H1 (cell line): ENCODE measurements around the gene ZNF232.

ENCODE experiments used
- CEBPB ChIP-seq: IDR thresholded peaks from 2 replicates; pipeline ENCODE4 v1.6.1; 2012; ENCODE audit warnings: low read depth, low read length
- CTCF ChIP-seq, 3 experiments: IDR thresholded peaks; 1 replicate in 2 of 3; 2 replicates in 1 of 3; pipeline versions ENCODE4 v1.5.1 to v1.6.1; 2011; ENCODE audit warnings: low read length in 3 of 3, mild to moderate bottlenecking in 3 of 3, inconsistent platforms in 2 of 3, low read depth in 1 of 3, moderate library complexity in 1 of 3; ENCODE audit not compliant: insufficient read depth in 1 of 3; ENCODE audit errors: control extremely low read depth in 1 of 3
- EZH2 ChIP-seq: fragments of 200-600 bp; sonication (generic); IDR thresholded peaks from 2 replicates; pipeline ENCODE4 v1.7.1; 2012; ENCODE audit warnings: low read depth, mild to moderate bottlenecking, moderate library complexity, low read length, inconsistent platforms; ENCODE audit not compliant: severe bottlenecking
- JUN ChIP-seq: IDR thresholded peaks from 2 replicates; pipeline ENCODE4 v1.6.1; 2011; ENCODE audit warnings: low read depth, mild to moderate bottlenecking, improper control_type of control experiment, low read length
- JUND ChIP-seq: IDR thresholded peaks from 2 replicates; pipeline ENCODE4 v1.6.1; 2011; ENCODE audit warnings: mild to moderate bottlenecking, improper control_type of control experiment, low read length
- MAFK ChIP-seq: IDR thresholded peaks from 2 replicates; pipeline ENCODE4 v1.6.1; 2012; ENCODE audit warnings: low read depth, mild to moderate bottlenecking, improper control_type of control experiment, low read length
- PHF8 ChIP-seq: fragments of 200-600 bp; sonication (generic); conservative IDR thresholded peaks from 2 replicates; pipeline ENCODE4 v1.7.1; 2012; ENCODE audit warnings: low read depth, mild to moderate bottlenecking, inconsistent platforms, low read length, moderate library complexity
- POLR2A ChIP-seq, 2 experiments: IDR thresholded peaks; 1 replicate in 1 of 2; 2 replicates in 1 of 2; pipeline ENCODE4 v1.6.1; 2011; ENCODE audit warnings: low read depth in 2 of 2, low read length in 2 of 2, mild to moderate bottlenecking in 2 of 2; ENCODE audit errors: control extremely low read depth in 1 of 2
- POLR2AphosphoS5 ChIP-seq: IDR thresholded peaks from 2 replicates; pipeline ENCODE4 v1.6.1; 2011; ENCODE audit warnings: low read depth, low read length
- SP2 ChIP-seq: IDR thresholded peaks from 2 replicates; pipeline ENCODE4 v1.6.1; 2012; ENCODE audit warnings: mild to moderate bottlenecking, low read length, inconsistent platforms
- SRF ChIP-seq: IDR thresholded peaks from 2 replicates; pipeline ENCODE4 v1.6.1; 2011; ENCODE audit warnings: mild to moderate bottlenecking, low read depth, low read length, moderate library complexity
- TAF1 ChIP-seq: IDR thresholded peaks from 2 replicates; pipeline ENCODE4 v1.6.1; 2011; ENCODE audit warnings: mild to moderate bottlenecking, low read depth, low read length
- ZNF274 ChIP-seq: IDR thresholded peaks from 2 replicates; pipeline ENCODE4 v1.7.0; 2012; ENCODE audit warnings: low read length, borderline replicate concordance; ENCODE audit errors: extremely low read depth

DNA sequence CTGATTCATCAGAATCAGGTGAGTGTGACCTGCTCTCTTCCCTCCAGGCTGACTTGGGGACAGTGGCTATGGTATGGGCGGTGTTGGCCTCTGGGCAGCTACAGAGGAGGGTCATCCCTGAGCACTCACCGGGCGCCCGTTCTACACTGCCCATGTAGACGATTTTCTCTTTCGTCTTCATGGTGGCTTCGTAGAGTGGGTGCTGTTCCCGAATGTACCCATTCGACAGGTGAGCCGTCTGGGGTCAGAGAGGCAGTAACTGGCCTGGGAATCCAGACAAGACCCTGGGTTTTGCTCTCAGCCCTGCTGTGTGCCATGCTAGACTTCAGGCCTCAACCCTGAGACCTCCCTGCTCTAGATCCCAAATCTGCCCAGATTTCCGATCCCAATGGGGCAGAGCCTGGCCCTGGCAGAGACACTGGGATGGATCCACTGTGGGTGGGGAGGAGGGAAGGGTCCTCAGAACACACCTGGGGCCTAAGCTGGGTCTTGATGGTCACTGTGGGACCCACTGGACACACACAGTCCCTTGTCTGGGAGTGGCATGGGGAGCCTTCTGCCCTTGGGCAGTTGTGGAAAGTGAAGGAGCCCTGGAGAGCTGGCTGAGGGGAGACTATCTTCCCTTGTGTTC, 17.3 kb upstream of the ZNF232 start:
- no peak for TF ChIP-seq CTCF (IDR thresholded peaks at IDR 0.05; ENCODE audit: control extremely low read depth in 1 of 3, insufficient read depth in 1 of 3, low read depth in 1 of 3, low read length in 3 of 3)
- no peak for TF ChIP-seq PHF8
- no peak for TF ChIP-seq TAF1
- no peak for TF ChIP-seq SP2
- no peak for TF ChIP-seq SRF
- no peak for TF ChIP-seq EZH2
- TF ChIP-seq JUN: no peak
- TF ChIP-seq POLR2A (IDR thresholded peaks at IDR 0.05; ENCODE audit: control extremely low read depth in 1 of 2, low read depth in 2 of 2, low read length in 2 of 2): no peak
- no peak for TF ChIP-seq MAFK
- no peak for TF ChIP-seq CEBPB
- TF ChIP-seq JUND: no peak
- TF ChIP-seq POLR2AphosphoS5: no peak
- TF ChIP-seq ZNF274: no peak
